Amniotic epithelial cell (primary cell): ENCODE results near the gene DDX17.
A peak's percentile ranks its signal among the peaks of the same experiment; 100 is the strongest.

ENCODE experiments used
- DNase-seq: peaks from one replicate; pipeline ENCODE4 v3.0.0-alpha.2; 2010; ENCODE audit warnings: low read depth

The DDX17 gene

DNA sequence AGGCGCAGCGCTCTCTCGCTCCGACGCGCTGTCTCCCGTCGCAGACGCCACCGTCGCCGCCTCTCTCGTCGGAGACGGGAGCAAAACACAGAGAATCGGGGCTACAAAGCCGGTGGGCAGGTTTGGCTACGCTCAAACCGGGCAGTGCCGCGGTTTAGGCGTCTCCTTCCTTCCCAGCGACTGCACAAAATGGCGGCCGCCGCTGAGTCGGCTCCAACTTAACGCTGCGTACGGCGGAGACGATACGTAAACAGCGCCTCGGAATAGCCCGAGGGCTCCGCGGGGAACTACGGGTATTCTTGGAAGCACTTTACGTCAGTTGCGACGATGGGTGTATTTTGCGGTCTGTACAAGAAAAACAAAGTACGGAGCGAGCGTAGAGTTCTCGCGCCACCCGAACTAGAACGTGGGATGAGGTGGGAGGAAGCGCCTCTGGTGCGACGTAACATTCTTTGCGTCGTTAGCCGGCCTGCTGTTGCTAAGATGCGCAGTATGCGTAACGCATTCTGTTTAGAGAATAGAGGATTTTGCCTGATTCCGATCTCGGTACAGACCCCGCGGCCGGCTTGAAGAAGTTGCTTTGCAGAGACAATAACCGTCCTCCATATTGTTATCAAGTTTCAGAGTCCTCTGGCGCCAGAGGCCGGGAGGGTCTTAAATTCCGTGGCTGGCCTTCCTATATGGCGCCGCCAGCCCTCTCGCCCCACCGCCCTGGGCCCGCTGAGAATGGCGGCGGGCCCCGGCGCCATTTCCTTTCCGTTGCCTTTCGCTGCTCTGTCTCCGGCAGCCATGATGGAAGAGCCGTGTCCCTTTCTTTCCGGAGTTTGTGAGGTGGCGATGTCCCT is at the start of gene DDX17:
TSS of gene DDX17 (minus strand) at position 194 of the 845 bp plus-strand sequence.
- peak; percentile 96 for DNase-seq

GRCh38 chr22:38554281-38554680 is 48.2 kb upstream of the DDX17 start:
- no peak for DNase-seq

- peak; percentile 4 for DNase-seq
These were observed 43.2 kb upstream of the DDX17 start for GRCh38 chr22:38549101-38549894.

DNA sequence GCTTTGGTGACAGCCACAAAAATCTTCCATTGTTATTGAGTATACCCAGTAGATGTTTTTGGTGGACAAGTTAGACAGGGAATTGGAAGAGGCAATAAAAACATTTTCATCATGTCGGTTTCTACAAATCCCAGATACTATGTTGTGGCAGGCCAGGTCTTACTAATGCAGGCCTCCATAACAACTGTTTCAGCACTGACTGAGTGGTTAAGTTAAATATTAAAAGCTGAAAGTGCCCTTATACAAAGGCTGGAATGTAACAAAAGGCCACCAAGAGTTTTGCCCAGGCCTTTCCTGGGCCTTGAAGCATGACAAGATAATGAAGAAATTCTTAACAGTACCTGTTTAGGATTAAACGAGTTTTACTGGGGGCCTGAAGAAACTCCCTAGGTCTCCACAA is 34.6 kb upstream of the DDX17 start:
- no peak for DNase-seq

GRCh38 chr22:38531251-38531938 is 25.3 kb upstream of the DDX17 start:
- DNase-seq, result no peak

- no peak for DNase-seq
These were observed 18.3 kb upstream of the DDX17 start for GRCh38 chr22:38524429-38524828.

- DNase-seq, result no peak
These were observed 17.4 kb upstream of the DDX17 start for GRCh38 chr22:38523479-38523878.

- DNase-seq, result no peak
These were observed 16.9 kb upstream of the DDX17 start for GRCh38 chr22:38523029-38523428.

GRCh38 chr22:38519453-38520250 is 13.5 kb upstream of the DDX17 start:
- no peak for DNase-seq

GRCh38 chr22:38518620-38519019 is 12.5 kb upstream of the DDX17 start:
- no peak for DNase-seq

DNA sequence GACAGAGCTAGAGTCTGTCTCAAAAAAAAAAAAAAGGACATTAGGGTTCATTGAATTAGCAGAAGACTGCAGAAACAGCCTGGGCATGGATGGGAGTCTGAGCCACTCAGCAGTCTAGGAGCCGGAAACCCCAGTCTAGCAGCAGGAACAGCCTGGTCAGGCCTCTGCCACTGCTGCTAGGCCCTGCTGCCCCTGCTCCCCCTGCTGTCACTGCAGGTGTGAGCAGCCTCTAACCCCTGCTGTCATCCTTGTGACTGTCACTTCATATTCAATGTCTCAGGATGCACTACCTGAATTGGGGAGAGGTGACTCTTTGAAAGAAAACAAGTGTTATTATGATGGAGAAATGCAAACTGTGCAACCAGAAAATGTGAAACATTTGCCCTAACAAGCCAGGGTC is 7.0 kb upstream of the DDX17 start:
- no peak for DNase-seq

- no peak for DNase-seq
These were observed 4.4 kb upstream of the DDX17 start for GRCh38 chr22:38510416-38510970.

- peak; percentile 55 for DNase-seq
These were observed 482 bp downstream of the DDX17 start for GRCh38 chr22:38505541-38506117.

DNA sequence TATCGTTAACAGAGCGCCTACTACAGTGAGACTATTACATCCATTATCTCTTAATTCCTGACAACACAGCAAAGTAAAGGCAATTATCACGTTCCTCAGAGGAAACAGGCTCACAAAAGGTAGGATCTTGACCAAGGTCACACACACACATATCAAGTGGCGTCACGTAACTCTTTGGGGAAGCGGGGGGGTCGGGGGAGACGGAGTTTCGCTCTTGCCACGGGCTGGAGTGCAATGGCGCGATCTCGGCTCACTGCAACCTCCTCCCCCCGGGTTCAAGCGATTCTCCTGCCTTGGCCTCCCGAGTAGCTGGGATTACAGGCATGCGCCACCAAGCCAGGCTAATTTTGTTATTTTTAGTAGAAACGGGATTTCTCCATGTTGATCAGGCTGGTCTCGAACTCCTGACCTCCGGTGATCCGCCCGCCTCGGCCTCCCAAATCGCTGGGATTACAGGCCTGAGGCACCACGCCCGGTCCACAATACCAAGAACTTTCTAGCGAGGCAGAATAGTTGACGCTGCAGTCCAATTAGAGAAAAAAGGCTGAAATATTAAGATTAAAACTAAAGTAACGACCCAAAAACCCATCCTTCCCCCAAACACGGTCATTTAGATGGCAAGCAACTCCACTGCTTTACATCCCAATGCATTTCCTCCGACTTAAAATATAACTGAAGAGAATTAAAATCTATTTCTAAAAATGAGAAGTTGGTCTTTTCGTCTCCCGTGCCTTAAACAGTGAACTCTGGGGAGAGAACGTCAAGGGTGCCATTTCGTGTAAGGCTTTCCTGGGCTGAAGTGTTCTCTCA is 1.2 kb downstream of the DDX17 start:
- peak; percentile 50 for DNase-seq

- no peak for DNase-seq
These were observed 3.1 kb downstream of the DDX17 start for GRCh38 chr22:38503021-38503420.

DNA sequence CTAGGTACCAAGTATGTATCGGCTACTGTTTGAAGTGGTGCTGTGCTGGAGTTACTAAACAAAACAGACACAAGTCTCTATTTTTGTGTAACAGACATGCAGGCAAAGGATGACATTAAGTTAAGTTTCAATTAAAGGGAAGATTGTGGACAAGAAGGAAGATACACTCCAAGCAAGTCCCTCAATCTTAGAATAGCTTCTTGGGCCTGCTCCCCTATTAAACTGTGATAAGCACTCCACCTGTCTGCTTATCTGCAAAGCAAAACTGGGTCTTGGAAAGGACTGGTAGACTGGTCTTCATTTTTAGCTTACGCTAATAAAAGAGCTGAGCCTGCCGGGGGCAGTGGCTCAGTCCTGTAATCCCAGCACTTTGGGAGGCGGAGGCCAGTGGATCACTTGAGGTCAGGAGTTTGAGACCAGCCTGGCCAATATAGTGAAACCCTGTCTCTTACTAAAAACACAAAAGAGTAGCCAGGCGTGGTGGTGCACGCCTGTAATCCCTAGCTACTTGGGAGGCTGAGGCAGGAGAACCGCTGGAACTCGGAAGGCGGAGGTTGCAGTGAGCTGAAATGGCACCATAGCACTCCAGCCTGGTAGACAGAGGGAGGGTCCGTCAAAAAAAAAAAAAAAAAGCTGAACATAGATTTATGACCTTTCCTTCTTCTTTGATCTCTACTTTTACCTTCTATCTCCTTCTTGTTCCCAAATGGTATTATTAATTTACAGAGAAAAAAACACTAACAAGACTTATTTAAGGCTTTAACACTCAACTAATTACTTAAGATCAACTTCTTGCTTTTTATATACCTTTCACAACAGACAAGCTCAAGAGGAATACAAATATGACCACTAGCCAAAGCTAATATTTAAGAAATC is 4.1 kb downstream of the DDX17 start:
- DNase-seq, result no peak

DNA sequence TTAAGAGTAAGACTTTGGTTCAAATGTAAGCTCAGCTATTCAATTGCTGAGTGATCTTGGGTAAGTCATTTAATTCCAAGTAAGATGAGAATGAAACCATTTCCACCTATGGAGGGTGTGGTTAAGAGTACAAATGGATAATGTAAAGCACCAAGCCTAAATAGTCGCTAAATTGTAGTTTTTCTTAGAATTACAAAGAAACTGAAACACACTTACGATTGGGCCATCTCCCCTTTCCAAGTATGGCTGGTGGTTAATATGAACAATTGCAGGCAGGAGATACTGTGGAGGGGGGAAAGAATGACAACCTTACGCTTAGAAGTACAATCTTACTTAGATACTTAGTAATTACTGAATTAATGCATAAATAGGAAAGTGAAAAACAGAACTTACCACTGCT is 8.2 kb downstream of the DDX17 start:
- DNase-seq, result no peak

- no peak for DNase-seq
These were observed 11.2 kb downstream of the DDX17 start for GRCh38 chr22:38494939-38495338.

GRCh38 chr22:38494498-38494897 is 11.6 kb downstream of the DDX17 start:
- peak; percentile 75 for DNase-seq
